AG04449 (cell line): ENCODE results near the gene AOPEP.

ENCODE experiments used
- CTCF ChIA-PET: fragments of 350-600 bp; formaldehyde crosslinking; extraction: SDS; loops from one replicate; lab custom pipeline; 2021; ENCODE audit warnings: antibody characterized with exemption; lab: Yijun Ruan, JAX
- POLR2A ChIA-PET: fragments of 400-600, 350-600 bp; formaldehyde crosslinking; extraction: SDS; loops from one replicate; lab custom pipeline; 2020; ENCODE audit warnings: antibody characterized with exemption, inconsistent platforms; lab: Yijun Ruan, JAX
- DNase-seq: peaks from one replicate; pipeline ENCODE4 v3.0.0-alpha.2; 2010; ENCODE audit warnings: low read depth, low spot score
- H3K4me3 ChIP-seq: 2 replicates; pipeline ENCODE4 v1.5.1; 2011; ENCODE audit warnings: low read depth, mild to moderate bottlenecking, control low read depth, low read length
- TF ChIP-seq, protein P1 (sequence below): IDR thresholded peaks from one replicate; pipeline ENCODE4 v1.5.1; 2011; ENCODE audit warnings: mild to moderate bottlenecking, moderate library complexity, low read length, control low read depth, inconsistent platforms; ENCODE audit not compliant: insufficient read depth; ENCODE audit errors: missing control alignments

The AOPEP gene

DNA sequence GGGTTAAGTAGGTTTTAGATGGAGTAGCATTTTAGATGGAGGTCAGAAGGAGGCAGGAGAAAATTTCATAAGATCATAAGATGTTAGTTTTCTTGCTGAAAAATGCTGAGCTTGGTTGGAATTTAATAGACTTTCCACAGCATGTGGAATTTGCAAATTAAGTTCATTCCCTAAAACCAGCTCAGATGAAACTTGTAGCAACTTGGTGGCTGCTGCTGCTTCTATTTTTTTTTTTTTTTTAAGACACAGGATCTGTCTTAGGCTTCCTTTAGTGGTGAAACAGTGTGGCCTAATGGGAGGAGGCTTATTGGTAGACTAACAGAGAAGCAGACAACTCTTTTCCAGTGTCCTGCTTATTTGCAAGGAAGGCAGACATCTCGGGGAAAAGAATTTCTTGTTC, 154.5 kb downstream of the AOPEP start:
- POLR2A ChIA-PET, result interaction anchor here (0.6 to 1.4 kb wide), 3 partner anchors 12 to 1435 kb away, joined by 3 to 7 read pairs (median 4); no protein-coding TSS in a partner anchor

DNA sequence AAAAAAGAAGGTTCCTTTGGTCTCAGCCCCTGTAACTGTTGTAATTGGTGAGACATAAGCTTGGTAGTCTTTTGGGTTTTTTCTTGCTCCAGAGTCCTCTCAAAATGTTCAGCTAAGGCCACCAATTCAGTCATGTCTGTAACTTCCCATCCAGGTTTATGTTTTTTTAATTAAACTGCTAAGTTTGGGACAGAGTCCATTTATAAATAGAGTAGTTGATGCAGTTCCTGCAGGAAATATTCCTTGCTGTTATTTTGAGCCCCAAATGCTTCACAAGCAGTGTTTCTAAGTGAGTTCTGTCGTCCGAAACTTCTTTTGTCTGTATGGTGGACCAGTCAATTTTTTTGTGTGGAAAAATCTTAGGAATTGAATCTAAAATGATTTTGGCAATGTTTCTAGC, 155.0 kb downstream of the AOPEP start:
- ChIA-PET POLR2A (interaction anchor here (0.6 to 1.4 kb wide), 3 partner anchors 13 to 110 kb away, joined by 3 to 7 read pairs (median 3); no protein-coding TSS in a partner anchor), CTCF (interaction anchor here (1.4 to 1.7 kb wide), 4 partner anchors 9 to 201 kb away, joined by 3 to 7 read pairs (median 4); no protein-coding TSS in a partner anchor)
- DNase-seq, result no peak
- no peak overlapping the region for H3K4me3 ChIP-seq
- TF ChIP-seq, protein P1, sequence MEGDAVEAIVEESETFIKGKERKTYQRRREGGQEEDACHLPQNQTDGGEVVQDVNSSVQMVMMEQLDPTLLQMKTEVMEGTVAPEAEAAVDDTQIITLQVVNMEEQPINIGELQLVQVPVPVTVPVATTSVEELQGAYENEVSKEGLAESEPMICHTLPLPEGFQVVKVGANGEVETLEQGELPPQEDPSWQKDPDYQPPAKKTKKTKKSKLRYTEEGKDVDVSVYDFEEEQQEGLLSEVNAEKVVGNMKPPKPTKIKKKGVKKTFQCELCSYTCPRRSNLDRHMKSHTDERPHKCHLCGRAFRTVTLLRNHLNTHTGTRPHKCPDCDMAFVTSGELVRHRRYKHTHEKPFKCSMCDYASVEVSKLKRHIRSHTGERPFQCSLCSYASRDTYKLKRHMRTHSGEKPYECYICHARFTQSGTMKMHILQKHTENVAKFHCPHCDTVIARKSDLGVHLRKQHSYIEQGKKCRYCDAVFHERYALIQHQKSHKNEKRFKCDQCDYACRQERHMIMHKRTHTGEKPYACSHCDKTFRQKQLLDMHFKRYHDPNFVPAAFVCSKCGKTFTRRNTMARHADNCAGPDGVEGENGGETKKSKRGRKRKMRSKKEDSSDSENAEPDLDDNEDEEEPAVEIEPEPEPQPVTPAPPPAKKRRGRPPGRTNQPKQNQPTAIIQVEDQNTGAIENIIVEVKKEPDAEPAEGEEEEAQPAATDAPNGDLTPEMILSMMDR, result no peak

More for the DNA sequence above, 154.5 kb downstream of the AOPEP start:
- TF ChIP-seq, protein P1, result no peak
- H3K4me3 ChIP-seq, result no peak overlapping the region
- CTCF ChIA-PET, result interaction anchor here (0.6 to 1.7 kb wide), 6 partner anchors 8 to 200 kb away, joined by 3 to 7 read pairs (median 4); no protein-coding TSS in a partner anchor
- peak; percentile 79 for DNase-seq

DNA sequence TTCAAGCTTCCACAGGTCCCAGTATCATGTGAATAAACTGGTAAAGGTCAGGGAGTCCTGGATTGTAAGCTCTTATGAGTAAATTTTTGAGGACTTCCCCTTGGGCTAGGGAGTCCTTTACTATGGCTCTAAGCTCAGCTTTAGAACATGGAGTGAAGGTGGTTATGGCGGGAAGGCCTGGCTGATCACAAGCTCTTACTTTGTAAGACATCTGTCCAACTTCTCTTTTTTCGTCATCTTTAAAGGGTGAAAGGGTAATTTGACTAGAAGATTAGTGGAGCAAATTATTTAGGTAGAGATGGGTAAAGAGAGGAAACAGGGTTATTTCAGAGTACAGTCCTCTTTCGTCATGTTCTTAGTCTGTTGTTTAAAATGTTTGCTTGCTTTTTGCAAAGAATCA, 155.4 kb downstream of the AOPEP start:
- no peak for DNase-seq
- ChIA-PET CTCF (interaction anchor here (1.4 to 1.7 kb wide), 5 partner anchors 9 to 201 kb away, joined by 3 to 7 read pairs (median 4); no protein-coding TSS in a partner anchor), POLR2A (interaction anchor here (0.6 to 1.4 kb wide), 3 partner anchors 13 to 110 kb away, joined by 3 to 7 read pairs (median 3); no protein-coding TSS in a partner anchor)
- TF ChIP-seq, protein P1, result no peak
- no peak overlapping the region for H3K4me3 ChIP-seq

DNA sequence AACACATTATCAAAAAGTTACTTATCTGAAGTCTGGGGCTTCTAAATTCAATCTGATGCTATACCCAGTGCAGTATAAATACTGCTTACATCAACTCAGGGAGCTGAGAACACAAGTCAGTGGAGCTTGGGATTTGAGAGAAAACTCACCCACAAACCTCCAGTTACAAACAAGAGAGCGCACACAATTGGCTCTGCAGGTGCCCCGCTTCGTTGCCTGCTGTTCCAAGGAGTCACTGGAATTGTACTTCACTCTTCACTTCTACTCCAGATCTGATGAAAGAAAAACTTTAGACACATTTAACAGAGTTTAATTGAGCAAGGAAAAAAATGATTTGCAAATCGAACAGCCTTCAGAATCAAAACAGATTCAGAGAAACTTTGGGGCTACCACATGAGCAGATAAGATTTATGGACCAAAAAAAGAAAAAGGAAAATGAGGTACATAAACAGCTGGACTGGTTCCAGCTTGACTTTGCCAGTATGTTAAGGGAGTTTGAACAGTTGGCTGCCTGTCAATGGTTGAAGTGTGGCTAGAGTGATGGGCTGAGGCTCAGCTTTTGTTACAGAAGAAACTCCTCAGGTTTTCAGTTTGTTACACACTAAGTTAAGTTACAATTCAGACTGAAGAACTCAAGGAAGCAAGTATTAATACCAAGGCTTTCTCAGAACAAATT, 156.6 kb downstream of the AOPEP start:
- no peak overlapping the region for H3K4me3 ChIP-seq
- ChIA-PET POLR2A (interaction anchor here (0.6 kb wide), 1 partner anchor 15 kb away, joined by 3 read pairs; no protein-coding TSS in a partner anchor), CTCF (interaction anchor here (0.7 to 1.4 kb wide), 2 partner anchors 16 to 248 kb away, joined by 3 to 4 read pairs; no protein-coding TSS in a partner anchor)
- TF ChIP-seq, protein P1, result no peak
- no peak for DNase-seq

DNA sequence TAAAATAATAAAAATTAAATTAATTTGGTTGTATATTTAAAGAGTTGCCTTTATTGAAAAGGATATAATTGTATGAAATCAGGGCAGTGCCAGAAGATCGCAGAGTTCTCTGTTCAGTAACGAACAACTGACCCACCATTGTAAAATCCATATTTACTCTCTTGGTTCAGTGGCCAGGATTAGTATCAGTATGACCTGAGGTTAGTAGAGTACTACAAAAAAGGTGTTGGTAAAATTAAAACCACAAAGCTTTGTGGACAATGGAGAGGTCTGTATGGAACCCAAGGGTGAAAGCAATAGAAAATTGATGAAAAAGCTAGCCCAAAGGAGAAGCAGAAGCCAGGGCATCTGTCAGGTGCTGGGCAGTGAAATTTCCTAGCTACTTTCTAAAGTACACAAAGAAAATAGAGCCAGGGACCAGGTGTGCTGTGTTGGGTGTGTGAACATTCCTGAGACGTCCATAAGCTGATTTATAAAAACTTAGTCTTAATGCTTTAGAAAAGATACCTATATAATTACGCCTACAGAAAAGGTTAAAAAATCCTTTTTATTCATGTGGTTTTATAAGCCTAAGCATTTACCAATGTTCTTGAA, 159.5 kb downstream of the AOPEP start:
- TF ChIP-seq, protein P1, result no peak
- no peak for DNase-seq
- POLR2A ChIA-PET, result no interaction called here
- CTCF ChIA-PET, result interaction anchor here (0.7 to 2.1 kb wide), 3 partner anchors 12 to 205 kb away, joined by 3 to 9 read pairs (median 4); no protein-coding TSS in a partner anchor
- H3K4me3 ChIP-seq, result no peak overlapping the region

DNA sequence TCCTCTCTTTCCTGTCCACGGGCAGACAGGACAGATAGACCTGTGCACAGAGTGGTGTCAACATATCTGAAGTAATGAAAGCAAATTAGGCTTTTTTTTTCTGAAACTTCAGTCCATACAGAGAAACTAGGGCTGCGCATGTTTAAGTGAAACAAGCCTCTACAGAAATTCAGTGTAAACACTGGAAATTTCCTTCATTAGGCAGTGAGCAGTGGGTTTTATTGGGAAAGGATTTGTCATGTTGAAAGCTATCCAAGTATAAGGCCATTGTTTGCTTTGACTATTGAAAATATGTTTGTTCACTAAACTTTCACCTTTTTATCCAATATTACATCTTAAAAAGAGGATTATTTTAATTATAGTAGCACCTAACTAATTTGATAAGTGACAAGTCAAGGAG, 161.2 kb downstream of the AOPEP start:
- POLR2A ChIA-PET, result no interaction called here
- CTCF ChIA-PET, result interaction anchor here (1.6 kb wide), 1 partner anchor 11 kb away, joined by 3 read pairs; no protein-coding TSS in a partner anchor
- DNase-seq, result no peak
- TF ChIP-seq, protein P1, result no peak
- no peak overlapping the region for H3K4me3 ChIP-seq
